HG02970 (cell line): ENCODE data around the gene EXOC4.

Experiments
- ATAC-seq: cut with Tn5 transposase; IDR thresholded peaks from one replicate; pipeline ENCODE4 v1.9.1; 2021; ENCODE audit warnings: mild to moderate bottlenecking, moderate library complexity, moderate number of reproducible peaks; ENCODE audit not compliant: unreplicated experiment, low FRiP score

The EXOC4 gene

DNA sequence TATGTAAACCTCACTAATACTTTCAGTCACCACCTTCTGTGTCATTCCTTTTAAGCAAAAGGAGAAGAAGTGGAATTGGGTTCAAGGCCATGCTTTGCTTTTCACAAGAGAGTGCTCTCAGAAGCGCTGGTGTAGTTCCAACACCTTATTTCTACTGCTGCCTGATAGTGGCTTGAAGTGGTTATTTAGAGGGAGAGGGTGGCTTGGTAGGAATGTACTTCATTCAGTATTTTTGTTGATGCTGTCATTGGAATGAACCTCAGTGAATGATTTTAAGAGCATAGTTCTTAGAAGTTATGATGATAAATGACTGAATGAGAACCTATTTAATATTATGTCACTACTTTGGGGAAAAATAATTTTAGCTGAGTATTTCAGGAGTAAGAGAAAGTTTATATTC lies 396.7 kb downstream of the EXOC4 start:
- no peak for ATAC-seq

DNA sequence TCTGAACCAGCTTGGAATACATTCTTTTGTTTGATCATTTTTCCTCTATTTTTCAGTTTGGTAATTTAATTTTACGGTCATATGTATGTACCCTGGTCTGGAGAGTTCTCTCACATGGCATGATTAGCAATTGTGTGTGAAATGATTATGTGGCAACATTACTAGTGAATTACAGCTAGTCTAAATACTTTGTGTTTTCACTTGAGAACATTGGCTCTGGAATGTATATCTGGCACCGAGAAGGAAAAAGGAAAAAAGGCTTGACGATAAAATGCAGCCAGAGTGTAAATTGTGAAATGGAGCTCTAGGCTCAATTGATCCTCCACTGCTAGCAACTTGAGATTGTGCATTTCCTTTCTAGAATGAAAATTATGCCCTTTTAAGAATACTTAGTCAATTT lies 397.2 kb downstream of the EXOC4 start:
- no peak for ATAC-seq

DNA sequence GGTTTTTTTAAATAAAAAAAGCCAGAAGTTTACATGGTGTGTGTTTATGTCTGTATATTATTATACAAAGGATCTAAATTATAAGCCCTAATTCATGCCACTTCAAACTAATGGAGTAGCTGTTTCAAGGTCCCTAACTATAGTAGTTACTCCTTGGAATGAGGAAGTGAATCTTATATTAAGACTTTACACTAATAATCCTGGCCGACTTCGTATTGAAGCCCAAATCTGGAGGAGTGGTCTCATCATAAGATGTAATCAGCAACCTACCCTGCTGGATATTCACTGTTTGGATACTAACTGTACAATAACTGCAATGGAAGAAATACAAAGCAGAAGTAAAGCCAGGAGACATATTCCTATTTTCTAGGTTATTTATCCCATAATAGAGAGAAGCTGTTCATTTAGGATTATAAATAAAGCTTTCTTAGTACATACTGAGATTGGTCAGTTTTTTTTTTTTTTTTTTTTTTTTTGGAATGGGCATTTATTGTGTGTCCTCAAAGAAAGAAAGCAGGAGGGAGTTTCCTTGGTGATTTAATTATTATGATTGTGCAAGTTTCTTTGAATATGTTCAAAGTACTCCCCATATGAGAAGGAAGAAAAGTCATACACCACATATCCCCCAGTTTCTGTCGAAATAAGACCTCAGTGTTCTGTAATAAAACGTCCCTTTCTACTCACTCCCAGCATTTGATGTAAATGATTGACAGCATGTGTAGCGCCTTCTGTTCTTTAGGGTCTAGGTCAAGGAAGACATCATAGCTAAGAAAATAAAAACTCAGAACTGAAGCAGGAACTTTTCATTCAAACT lies 397.8 kb downstream of the EXOC4 start:
- no peak for ATAC-seq

DNA sequence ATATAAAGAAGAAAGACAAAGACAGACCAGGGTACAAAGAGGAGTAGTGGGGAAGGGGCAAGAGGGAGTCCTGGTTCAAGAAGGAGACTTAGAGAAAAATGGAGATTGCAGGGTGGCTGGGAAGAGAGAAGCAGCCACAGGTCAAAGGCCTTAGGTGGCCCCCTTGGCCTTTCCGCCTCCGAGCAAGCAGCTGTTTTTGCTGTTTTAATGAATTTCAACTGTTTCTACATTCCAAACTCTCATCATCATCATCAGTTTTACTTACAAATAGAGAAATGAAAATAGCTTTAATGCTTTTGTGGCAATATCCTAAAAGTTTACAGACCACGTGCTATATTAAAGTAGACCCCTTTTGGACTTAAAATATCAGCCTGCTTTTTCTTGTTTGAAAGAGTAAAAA lies 399.7 kb downstream of the EXOC4 start:
- ATAC-seq: no peak

DNA sequence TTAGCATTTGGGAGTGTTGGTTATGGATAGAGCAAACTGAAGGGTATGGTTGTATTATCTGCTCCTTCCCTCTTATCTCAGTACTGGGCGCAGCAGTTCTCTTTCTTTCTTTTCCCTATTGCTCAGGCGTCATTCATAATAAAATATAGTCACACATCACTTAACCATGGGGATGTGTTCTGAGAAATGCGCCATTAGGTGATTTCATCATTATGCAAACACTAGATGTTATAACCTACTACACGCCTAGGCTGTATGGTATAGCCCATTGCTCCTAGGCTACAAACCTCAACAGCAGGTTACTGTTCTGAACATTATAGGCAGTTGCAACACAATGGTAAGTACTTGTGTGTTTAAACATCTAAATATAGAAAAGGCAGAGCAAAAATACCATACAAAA lies 401.7 kb downstream of the EXOC4 start:
- ATAC-seq: no peak

DNA sequence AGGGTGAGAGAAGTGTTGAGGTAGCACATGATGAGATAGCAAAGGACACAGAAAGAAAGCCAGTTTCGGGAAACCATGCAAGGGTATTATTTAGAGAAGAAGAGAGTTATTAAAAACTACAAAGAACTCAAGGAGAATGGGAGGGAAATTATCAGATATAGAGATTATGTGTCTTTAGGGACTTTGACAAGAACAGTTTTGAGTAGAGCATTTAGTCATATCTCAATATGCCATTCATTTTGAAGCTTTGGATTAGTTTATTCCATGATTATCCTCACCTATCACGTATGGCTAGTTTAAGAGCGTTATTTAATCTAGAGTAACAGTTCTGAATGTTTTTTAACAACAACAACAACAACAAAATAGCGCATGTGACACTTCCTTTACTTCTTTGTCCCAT lies 409.4 kb downstream of the EXOC4 start:
- ATAC-seq: no peak

DNA sequence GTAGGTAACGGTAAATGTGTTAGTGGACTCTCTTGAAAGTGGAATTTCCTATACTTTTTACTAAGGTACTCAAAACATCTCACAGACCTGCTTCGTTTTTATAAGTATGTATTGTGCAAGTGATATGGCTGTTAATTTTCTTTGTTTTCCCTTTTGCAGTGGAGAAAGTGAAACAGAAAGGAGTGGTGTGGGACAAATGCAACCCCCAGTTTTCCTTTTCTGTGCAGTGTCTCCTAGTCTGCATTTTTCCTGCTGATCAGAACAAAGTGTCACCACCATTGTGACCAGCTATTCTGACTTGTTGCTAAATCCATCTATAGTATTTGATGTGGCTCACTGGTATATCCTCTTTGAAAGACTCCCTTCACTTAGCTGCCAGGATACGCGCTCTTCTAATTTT lies 410.0 kb downstream of the EXOC4 start:
- no peak for ATAC-seq

DNA sequence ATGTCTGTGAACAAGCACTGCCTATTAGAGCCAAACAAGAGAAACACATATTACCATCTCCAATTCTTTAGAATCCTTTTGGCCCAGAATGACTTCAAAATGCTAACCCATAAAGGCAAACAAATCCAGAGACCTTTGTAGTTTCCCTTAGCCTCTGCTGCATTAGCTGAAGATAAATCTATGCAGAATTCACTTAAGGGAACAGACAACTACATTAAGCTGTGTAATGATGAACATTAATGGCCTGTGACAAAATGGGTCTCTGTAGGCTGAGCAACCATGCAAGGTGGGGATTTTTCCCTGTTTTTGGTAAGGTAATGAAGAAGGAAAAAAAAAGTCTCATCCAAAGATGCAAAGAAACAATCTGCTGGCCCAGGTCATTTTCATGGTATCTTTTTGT lies 411.6 kb downstream of the EXOC4 start:
- ATAC-seq: no peak

DNA sequence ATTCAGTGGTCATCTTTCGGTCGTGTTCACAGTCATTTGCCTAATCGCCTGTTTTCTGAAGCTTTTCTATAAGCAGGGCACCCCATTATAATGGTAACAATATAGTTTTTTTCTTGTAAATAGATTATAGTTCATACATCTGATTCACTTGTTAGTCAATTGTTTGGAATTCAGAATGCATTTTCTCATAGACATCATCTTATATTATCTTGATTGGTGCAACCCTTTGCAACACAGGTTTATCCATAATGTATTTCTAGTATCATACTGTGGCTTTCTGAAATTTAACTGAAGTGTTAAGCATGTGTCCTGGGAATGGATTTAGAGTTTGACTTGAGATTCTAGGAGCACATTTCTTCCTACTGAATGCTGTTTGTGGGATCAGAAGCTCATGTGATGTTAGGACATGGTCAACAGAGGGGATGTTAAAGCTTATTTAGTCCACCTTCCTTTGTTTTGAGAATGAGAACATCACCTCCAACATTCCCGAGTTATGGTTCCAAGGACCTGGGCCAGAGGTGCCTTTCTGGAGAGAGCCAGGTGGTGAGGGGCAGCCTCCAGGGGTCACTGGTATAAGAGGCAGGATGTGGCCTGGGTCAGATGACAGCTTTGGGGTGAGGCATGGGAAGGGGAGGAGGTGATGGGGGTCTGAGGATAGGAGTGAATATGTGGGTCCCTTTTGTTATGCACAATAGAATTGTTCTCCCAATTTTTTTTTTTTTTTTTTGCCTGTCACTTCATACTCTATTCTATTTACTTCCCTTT lies 415.6 kb downstream of the EXOC4 start:
- no peak for ATAC-seq

DNA sequence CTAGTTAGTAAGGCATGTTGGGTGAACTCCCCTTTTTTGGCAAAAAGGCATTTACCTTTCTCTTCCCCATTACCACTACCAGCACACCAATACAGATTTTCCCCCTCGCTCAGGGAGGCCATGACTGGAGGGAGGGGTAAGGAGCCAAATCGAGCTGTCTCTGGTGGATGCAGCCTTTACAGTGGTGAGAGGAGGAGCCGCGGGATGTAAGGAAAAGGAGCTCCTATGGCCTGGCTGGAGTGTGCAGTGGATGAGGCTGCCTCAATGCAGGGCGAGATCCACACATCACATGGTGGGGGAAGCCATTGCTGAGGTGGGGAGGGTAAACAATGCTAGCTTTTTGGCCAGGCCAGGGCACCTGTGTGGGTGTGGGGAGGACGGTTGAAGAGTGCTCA lies 416.2 kb downstream of the EXOC4 start:
- ATAC-seq: no peak

DNA sequence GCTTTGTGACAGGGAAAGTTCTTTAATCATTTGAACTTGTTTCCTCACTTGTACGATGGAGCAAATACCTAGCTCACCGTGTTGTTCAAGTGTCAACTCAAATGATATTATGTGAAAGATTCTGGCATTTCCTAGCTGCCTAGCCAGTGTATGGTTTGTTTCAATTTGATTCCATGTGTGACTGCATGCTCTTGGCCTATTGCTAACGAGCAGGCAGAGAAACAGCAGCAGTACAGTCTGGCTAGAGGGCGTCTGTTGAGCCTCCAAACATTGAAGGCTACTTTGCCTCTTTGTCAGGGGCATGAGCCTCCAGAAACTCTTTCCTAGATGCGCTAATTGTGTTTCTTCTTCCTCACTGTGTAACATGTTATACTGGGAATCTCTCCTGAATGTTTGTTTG lies 417.4 kb downstream of the EXOC4 start:
- no peak for ATAC-seq

DNA sequence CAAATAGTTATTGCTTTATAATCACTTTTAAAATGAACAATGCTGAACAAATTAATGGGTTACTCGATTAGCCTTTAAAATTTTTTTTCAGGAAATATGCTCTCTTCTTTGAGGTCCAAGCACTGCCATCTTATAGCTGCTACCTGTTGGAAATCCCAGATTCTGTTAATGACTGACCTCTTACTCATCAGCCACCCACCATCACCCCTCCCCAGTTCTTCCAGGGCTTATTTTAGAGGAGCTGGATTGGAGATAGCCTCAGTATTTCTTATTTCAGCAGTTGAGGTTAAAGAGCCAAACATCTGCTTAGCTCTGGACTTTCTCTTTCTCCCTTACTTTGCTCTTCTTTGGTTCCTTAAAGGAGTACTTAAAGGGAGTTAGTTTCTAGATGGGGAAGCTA lies 420.0 kb downstream of the EXOC4 start:
- no peak for ATAC-seq

DNA sequence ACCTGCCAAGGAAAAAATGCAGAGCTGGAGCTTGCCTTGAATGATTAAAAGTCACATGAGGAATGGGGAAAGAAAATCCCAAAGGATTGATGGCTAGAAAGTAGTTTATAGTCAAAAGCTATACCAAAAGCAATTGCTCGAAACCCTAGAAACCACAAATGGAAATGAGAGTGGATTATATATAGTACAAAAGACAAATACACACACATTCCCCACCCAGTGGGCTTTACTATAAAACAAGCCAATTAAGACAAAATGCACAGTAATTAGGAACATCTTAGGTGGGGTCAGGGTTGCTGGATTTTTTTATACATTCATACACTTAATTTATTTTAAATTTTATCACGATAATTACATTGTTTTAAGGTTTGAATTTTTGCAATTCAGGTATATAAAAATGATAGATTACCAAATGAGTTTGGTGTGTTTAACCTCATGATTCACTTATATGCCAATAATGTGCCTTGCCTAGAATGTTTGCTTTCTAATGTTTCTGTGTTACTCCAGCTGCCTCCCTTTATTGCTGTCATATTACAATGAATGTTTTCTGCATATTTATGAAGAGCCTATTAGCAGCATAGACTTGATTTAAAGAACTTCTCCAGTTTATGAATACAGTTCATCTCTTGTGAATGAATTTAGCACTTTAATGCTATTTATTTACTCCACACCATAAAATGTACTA lies 421.3 kb downstream of the EXOC4 start:
- ATAC-seq: no peak

DNA sequence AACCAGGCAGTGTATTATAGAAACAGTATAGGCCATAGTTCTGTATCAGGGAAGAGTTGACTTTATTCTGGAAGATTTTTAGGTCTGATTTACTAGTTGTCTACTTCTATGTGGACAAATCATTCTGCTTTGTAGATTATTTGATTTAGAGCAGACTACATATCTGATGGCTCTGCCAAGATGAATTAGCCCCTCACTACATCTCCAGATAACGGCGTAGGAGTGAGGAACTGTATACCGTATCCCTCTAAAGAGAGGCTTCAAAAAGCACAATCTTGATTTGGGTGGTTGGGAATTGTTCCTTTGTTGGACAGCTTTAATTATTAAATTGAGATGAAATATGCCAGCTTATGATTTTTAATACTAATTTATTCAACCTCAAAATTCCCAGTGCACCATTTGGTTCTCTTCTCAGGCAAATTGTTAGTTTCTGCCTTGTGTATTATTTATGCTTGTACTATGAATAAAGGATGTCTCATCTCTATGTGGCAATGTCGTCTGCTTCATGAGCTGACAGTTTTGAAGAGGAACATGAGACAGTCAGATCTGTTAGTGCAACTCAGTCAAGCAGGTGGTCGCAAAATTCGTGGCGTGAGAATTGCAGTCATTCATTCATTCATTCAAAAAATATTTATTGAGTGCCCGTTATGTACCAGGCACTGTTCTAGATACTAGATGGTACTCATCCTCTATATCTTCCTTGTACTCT lies 422.8 kb downstream of the EXOC4 start:
- no peak for ATAC-seq

DNA sequence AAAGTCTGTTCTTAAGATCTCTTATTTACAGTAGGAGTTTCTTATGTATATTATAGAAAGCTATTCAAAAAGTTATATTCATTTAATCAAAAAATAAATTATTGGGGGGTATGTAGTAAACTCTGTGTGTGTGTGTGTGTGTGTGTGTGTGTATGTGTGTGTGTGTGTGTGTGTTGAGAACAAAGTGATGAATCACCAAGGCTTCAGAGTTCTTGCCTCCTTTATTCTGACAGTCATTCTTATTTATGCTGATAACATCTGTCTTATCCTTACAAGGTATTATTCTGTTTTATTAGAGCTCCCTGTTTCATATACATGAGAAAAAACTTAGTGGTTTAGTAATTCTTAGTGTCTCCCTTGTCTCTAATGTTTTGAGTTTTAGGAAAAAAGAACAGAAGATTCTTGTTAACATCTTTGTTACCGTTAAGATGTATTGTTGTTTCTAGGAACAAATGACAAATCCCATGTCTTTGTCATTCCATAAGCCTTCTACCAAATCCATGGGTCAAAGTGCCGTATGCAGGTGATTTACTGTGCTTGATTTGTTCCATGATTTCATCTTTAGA lies 424.0 kb downstream of the EXOC4 start:
- no peak for ATAC-seq

DNA sequence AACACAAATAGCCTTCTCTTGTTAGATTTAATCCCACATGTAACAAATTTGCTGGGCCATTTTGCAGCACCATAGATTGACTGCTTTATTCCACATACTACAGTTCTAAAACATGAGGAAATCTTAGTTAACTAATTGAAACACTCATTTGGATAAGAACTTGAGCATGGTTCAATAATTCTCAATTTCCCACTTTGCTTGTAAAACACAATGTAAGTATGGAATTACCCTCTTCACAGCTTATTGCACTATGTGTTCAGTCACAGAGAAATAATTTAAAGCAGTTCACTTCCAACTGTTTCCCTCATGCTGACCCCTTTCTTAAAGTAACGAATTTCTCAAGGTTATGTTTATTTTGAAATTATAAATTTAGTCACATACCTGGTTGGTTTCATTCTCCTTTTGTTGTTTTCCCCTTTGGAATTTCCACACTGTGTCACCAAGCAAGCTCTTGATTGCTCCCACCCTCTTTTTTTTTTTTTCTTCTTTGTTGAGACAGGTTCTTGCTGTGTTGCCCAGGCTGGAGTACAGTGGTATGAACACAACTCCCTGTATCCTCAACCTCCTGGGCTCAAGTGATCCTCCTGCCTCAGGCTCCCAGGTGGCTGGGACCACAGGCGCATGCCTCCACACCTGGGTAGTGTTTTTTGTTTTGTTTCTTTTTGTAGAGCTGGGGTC lies 425.4 kb downstream of the EXOC4 start:
- ATAC-seq: no peak

DNA sequence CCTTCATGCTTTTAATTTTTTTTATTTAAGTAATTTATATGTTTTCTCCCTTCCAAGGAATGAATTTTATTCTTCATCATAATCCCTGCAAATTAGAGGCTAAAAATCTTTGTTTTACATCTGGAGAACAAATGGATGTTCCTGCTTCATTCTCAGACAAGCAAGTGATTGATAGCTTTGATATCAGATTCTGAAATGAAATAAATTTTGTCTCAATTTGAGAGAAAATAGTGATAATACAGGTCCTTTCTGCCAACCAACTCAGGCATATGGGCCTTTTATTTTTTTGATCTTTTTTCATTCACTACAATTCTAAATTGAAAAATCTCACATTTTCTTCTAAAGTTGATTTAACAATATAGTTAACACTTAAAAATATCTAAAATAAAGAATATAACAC lies 427.1 kb downstream of the EXOC4 start:
- no peak for ATAC-seq

DNA sequence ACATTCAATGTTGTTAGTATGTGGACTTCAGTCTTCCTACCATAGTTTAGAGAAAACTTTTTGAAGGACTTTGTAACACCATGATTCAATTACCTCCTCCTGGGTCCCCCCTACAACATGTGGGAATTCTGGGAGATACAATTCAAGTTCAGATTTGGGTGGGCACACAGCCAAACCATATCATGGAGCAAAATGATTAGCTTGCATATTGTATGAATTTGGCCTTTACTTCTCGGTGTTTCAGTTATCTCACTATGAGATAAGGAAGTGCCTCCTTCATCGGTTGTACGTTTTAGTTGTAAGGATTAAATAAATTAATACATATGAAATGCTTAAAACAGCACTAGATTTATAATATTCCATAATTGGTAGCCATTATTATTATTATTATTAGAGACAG lies 428.7 kb downstream of the EXOC4 start:
- ATAC-seq: no peak

DNA sequence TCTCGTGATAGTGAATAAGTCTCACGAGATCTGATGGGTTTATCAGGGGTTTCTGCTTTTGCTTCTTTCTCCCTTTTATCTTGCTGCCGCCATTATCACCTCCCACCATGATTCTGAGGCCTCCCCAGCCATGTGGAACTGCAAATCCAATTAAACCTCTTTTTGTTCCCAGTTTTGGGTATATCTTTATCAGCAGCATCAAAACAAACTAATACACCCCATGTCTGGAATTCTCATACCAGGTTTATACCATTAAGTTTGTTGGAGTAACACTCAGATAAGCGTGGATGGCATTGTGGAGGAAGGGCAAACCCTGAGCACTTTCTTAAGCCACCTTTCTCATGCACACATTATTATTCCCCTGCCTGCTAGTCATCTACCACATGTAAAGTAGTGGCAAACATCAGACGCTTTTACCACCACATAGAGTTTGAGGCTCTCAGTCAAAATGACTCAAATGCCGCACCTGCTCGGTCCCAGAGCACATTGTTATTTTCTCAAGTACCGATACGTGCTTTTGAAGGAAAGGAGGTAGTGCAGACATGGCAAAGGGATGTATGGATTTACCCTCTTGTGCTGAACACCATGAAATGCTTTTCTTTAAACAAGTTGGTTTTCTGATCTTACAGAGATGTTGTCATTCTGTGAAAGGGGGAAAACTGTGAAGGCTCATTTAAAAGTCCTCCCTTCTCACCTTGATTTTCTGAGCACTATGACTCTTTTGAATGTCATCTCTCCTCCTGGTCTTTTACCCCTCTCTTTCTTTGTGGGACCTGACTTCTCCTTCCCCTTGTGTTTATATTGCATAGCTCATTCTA lies 429.7 kb downstream of the EXOC4 start:
- no peak for ATAC-seq
